Uterus (tissue), 2 donors: ENCODE results near the gene TEKT3.

Experiments
- CTCF ChIP-seq, 4 experiments: fragments of 200-600 bp in 2 of 4; fragments of 450-650 bp in 2 of 4; sonication (generic) in 2 of 4; IDR thresholded peaks; one replicate each; pipeline ENCODE4 v1.5.1; 2016 to 2019; ENCODE audit warnings: antibody characterized with exemption in 4 of 4, mild to moderate bottlenecking in 2 of 4, moderate library complexity in 1 of 4
- POLR2A ChIP-seq, 2 donors: fragments of 450-650 bp; IDR thresholded peaks; one replicate each; pipeline ENCODE4 v1.6.1; 2016; ENCODE audit warnings: antibody characterized with exemption in 2 of 2, mild to moderate bottlenecking in 1 of 2, moderate library complexity in 1 of 2

GRCh38 chr17:15260376-15261257 lies 80.8 kb downstream of the TEKT3 start:
- peak; percentile 6 to 47 for TF ChIP-seq POLR2A (IDR thresholded peaks at IDR 0.05)
- TF ChIP-seq CTCF (IDR thresholded peaks at IDR 0.05) = peak; percentile 64 to 98 (median 91)
